22Rv1 (cell line): Measurements from ENCODE around the gene MAP2K4.

Experiments
- H3K27ac ChIP-seq: fragments of 450-650 bp; 2 replicates; pipeline ENCODE4 v1.5.1; 2017
- ZFX ChIP-seq: fragments of 450-650 bp; IDR thresholded peaks from 2 replicates; pipeline ENCODE4 v1.6.1; 2017; ENCODE audit warnings: antibody characterized with exemption, borderline replicate concordance
- TF ChIP-seq, protein P1 (sequence below): fragments of 450-650 bp; IDR thresholded peaks from 2 replicates; pipeline ENCODE4 v1.5.1; 2017; ENCODE audit warnings: mild to moderate bottlenecking

Gene MAP2K4

DNA sequence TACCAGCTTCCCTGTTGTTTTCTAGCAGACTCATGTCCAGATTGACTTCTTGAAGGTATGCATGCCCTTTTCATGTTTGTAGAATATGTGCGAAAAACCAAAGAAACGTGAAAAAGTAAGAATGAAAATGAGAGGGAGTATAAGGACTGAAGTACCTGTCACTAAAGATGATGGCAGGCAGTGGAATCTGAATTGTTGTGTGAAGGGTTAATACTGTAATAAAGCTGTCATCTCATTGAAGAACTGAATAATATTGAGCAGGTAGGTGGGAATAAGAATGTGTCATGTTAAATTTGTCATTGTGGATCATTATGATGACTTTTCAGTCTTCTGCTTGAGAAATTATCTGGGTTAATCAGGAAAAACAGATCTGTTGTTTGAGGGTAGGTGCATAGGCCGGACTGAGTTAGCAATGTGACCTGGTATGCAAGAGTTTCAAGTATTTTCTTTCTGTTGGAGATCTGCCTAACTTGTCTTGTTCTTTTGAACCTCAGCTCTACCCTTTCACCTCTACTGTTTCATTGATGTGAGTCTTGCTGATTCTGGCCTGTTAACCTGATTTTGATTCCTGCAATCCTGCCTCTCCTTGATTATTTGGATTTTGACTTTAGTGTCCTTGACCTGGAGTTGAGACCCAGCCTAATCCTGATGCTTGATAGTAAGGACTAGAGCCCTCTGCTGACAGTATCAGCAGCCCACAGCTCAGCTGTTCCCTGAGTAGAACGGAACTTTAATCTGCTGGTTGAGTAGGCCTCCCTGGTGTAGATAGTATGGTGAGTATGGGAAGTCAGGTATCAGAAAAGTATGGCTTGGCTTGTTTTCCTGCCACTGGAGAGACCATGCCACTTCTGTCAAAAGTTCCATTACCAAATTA lies 64.6 kb downstream of the MAP2K4 start:
- TF ChIP-seq ZFX = no peak
- TF ChIP-seq, protein P1, sequence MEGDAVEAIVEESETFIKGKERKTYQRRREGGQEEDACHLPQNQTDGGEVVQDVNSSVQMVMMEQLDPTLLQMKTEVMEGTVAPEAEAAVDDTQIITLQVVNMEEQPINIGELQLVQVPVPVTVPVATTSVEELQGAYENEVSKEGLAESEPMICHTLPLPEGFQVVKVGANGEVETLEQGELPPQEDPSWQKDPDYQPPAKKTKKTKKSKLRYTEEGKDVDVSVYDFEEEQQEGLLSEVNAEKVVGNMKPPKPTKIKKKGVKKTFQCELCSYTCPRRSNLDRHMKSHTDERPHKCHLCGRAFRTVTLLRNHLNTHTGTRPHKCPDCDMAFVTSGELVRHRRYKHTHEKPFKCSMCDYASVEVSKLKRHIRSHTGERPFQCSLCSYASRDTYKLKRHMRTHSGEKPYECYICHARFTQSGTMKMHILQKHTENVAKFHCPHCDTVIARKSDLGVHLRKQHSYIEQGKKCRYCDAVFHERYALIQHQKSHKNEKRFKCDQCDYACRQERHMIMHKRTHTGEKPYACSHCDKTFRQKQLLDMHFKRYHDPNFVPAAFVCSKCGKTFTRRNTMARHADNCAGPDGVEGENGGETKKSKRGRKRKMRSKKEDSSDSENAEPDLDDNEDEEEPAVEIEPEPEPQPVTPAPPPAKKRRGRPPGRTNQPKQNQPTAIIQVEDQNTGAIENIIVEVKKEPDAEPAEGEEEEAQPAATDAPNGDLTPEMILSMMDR = no peak
- no peak overlapping the region for H3K27ac ChIP-seq

DNA sequence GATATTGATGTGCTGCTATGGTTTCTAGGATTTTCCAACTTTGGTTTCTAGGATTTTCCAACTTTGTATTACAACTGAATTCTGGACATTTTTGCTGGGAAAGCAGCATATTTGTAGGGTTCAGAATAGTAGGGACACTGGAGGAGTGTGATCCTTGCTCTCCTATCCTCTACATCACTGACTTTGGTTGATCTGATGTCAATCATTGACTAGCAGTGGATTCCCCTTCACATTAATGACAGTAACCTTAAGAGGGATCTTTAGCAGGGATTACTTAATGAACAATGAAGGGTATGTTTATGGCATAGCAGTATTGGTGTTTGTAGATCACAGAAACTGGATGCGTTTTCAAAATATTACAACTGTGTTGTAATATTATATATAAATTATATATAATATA lies 67.4 kb downstream of the MAP2K4 start:
- no peak for TF ChIP-seq ZFX
- TF ChIP-seq, protein P1 = no peak
- H3K27ac ChIP-seq = no peak overlapping the region

DNA sequence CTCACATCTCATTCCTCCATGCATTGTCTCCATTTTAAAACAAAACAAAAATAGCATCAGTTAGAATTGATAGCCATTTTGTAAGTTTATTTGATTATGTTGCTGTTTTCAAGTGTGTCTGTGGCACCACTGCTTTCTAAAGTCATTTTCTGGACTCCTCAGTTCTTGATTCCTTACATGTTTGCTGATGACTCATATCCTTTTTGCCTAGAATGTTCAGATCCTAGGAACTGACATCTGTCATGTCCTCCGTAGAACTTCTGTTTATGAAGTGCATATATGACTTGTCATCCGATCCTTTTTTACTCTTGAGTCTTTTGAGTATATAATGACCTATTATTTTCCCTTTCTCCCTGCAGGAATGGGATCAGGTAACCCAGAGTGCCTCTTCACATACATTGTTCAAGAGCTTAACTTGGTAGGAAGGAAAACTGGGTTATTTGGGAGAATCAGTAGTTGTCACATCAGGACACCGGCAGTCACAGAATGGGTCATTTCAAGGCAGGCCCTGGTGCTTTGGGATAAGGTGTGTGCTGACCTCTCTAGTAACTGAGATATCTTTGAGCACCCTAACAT lies 69.2 kb downstream of the MAP2K4 start:
- TF ChIP-seq ZFX = no peak
- TF ChIP-seq, protein P1 = no peak
- no peak overlapping the region for H3K27ac ChIP-seq

DNA sequence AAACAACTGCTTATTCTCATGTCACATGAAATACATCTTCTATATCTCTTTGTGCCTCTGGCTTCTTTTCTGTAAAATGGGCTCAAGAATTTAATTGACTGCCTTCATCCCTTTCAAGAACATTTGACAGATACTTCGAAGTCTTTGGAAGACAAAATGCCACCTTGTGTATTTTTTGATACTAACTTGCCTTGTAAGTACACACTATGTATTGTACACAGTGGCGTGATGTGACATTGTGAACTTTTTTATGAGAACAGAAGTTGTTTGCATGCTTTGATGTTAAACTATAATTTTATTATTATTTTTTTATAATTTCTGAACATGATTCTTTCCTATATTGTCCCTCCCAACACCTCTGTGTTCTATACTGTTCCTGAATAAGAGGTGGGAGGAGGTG lies 73.7 kb downstream of the MAP2K4 start:
- no peak for TF ChIP-seq ZFX
- TF ChIP-seq, protein P1 = no peak
- H3K27ac ChIP-seq = no peak overlapping the region

DNA sequence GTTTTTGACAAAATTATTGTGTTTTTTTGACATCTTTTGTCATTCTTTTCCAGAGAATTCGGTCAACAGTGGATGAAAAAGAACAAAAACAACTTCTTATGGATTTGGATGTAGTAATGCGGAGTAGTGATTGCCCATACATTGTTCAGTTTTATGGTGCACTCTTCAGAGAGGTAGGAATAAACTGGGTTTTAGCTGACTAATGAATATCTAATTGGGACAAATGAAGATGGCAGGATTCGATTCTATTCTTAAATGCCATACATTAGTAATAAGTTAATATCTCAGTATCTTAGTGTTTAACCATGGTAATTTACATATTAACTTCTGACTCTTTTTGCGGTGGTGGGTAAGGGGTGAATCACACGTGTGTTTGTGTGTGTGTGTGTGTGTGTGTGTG lies 74.8 kb downstream of the MAP2K4 start:
- TF ChIP-seq, protein P1 = no peak
- TF ChIP-seq ZFX = no peak
- H3K27ac ChIP-seq = no peak overlapping the region

DNA sequence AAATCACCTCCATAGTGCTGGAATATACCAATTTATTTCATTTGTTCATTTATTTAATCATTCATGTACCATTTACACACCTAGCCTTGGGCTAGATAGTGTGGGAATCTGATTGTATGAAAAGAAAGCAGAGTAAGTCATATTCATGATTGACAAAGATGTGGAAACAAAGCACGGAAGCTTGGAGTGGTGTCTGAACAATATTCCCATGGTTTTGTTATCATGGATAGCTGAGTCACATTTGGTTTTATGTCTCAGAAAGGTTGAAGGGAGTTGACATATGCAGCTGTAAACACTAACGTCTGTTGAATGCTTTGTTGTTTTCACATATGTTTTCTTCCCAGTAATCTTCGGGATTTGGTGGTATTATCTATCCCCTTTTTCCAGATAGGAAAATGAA lies 76.6 kb downstream of the MAP2K4 start:
- H3K27ac ChIP-seq = no peak overlapping the region
- no peak for TF ChIP-seq ZFX
- TF ChIP-seq, protein P1 = no peak

DNA sequence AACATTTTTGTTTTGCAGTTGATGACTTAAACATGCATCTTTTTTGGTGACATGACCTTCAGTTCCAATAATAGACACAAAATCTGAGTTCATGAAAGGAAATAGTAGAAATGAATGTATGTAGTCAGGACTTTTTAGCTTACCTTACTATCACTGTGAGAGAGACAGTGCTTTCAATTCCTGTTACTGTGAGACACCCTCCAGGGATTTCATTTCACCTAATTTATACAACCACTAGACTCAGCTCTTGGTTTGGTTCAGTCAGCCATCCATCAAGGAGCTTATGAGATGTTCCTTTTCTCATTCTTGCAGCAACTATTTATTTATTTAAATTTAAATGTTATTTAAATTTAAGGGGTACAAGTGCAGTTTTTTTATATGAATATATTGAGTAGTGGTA lies 77.9 kb downstream of the MAP2K4 start:
- H3K27ac ChIP-seq = no peak overlapping the region
- TF ChIP-seq, protein P1 = no peak
- TF ChIP-seq ZFX = no peak
